Liver (tissue), 9 donors: ENCODE data around the gene SCIN. TPM values are rescaled to one million over a fixed set of nuclear protein-coding genes. Genes with fewer than 3 reads are reported as not detected.

Experiments used
- DNase-seq: peaks from one replicate; pipeline ENCODE4 v3.0.0-alpha.2; 2017; ENCODE audit warnings: low spot score
- H3K27ac ChIP-seq, 2 donors: one replicate each; pipeline ENCODE4 v1.7.0; 2013; ENCODE audit warnings: inconsistent platforms in 2 of 2, low read length in 2 of 2, control low read depth in 1 of 2, low read depth in 1 of 2, mild to moderate bottlenecking in 1 of 2
- H3K27me3 ChIP-seq, 4 donors: one replicate each; pipeline versions ENCODE4 v1.6.1 to v1.7.0; 2013; ENCODE audit warnings: low read length in 3 of 4, inconsistent platforms in 1 of 4, mild to moderate bottlenecking in 1 of 4, moderate library complexity in 1 of 4; ENCODE audit not compliant: control insufficient read depth in 4 of 4, insufficient read depth in 4 of 4
- H3K36me3 ChIP-seq, 4 donors: one replicate each; pipeline versions ENCODE4 v1.6.1 to v1.7.0; 2013; ENCODE audit warnings: low read length in 3 of 4, mild to moderate bottlenecking in 3 of 4, low read depth in 1 of 4, moderate library complexity in 1 of 4; ENCODE audit not compliant: control insufficient read depth in 4 of 4, insufficient read depth in 3 of 4
- H3K4me1 ChIP-seq, 4 donors: one replicate each; pipeline versions ENCODE4 v1.6.1 to v1.7.0; 2013; ENCODE audit warnings: low read length in 3 of 4, mild to moderate bottlenecking in 3 of 4, moderate library complexity in 1 of 4; ENCODE audit not compliant: control insufficient read depth in 4 of 4, insufficient read depth in 4 of 4
- H3K4me3 ChIP-seq, 3 donors: one replicate each; pipeline versions ENCODE4 v1.6.1 to v1.7.0; 2013; ENCODE audit warnings: low read length in 3 of 3, control low read depth in 1 of 3, low read depth in 1 of 3, mild to moderate bottlenecking in 1 of 3
- H3K9ac ChIP-seq, 2 donors: one replicate each; pipeline ENCODE4 v1.7.0; 2013; ENCODE audit warnings: low read length in 2 of 2, mild to moderate bottlenecking in 2 of 2, moderate library complexity in 2 of 2, control low read depth in 1 of 2, low read depth in 1 of 2
- H3K9me3 ChIP-seq, 4 donors: one replicate each; pipeline versions ENCODE4 v1.6.1 to v1.7.0; 2013; ENCODE audit warnings: low read length in 3 of 4; ENCODE audit not compliant: control insufficient read depth in 4 of 4
- EGR1 ChIP-seq, 2 donors: IDR thresholded peaks; 2 replicates each; pipeline ENCODE4 v1.6.1; 2016 to 2018; ENCODE audit warnings: antibody characterized with exemption in 2 of 2, low read depth in 2 of 2
- FOXA1 ChIP-seq: IDR thresholded peaks from 2 replicates; pipeline ENCODE4 v1.6.1; 2016; ENCODE audit warnings: antibody characterized with exemption
- FOXA2 ChIP-seq: IDR thresholded peaks from 2 replicates; pipeline ENCODE4 v1.6.1; 2016; ENCODE audit warnings: antibody characterized with exemption
- GABPA ChIP-seq, 2 donors: IDR thresholded peaks in 1 of 2; conservative IDR thresholded peaks in 1 of 2; 2 replicates each; pipeline ENCODE4 v1.6.1; 2016; ENCODE audit warnings: antibody characterized with exemption in 2 of 2, mild to moderate bottlenecking in 1 of 2, moderate library complexity in 1 of 2
- HNF4A ChIP-seq, 2 donors: conservative IDR thresholded peaks; 2 replicates each; pipeline ENCODE4 v1.6.1; 2016; ENCODE audit warnings: antibody characterized with exemption in 2 of 2, mild to moderate bottlenecking in 2 of 2
- HNF4G ChIP-seq: IDR thresholded peaks from 2 replicates; pipeline ENCODE4 v1.6.1; 2016; ENCODE audit warnings: antibody characterized with exemption
- JUND ChIP-seq, 2 donors: IDR thresholded peaks; 2 replicates each; pipeline ENCODE4 v1.6.1; 2016; ENCODE audit warnings: antibody characterized with exemption in 2 of 2
- NR2F2 ChIP-seq: IDR thresholded peaks from 2 replicates; pipeline ENCODE4 v1.6.1; 2016; ENCODE audit warnings: antibody characterized with exemption
- RAD21 ChIP-seq, 2 donors: IDR thresholded peaks; 2 replicates each; pipeline ENCODE4 v1.6.1; 2016; ENCODE audit warnings: antibody characterized with exemption in 2 of 2, mild to moderate bottlenecking in 2 of 2
- RXRA ChIP-seq, 2 donors: IDR thresholded peaks; 2 replicates each; pipeline ENCODE4 v1.6.1; 2017 to 2018; ENCODE audit warnings: antibody characterized with exemption in 2 of 2, mild to moderate bottlenecking in 1 of 2
- SP1 ChIP-seq: IDR thresholded peaks from 2 replicates; pipeline ENCODE4 v1.6.1; 2018; ENCODE audit warnings: antibody characterized with exemption, mild to moderate bottlenecking
- TAF1 ChIP-seq: conservative IDR thresholded peaks from 2 replicates; pipeline ENCODE4 v1.6.1; 2016; ENCODE audit warnings: antibody characterized with exemption, mild to moderate bottlenecking
- YY1 ChIP-seq: IDR thresholded peaks from 2 replicates; pipeline ENCODE4 v1.6.1; 2016; ENCODE audit warnings: antibody characterized with exemption, mild to moderate bottlenecking
- WGBS: extraction: QIAGEN DNeasy Blood & Tissue Kit; methylation state at CpG from one replicate; pipeline ENCODE4 v1.1.7; 2013; 5-methylcytosine and 5-hydroxymethylcytosine counted together
- polyA plus RNA-seq, 2 donors: library from polyadenylated mRNA; stranded (reverse) in 1 of 2; unstranded in 1 of 2; fragments of 200-250 nt in 1 of 2; fragments of >200 nt in 1 of 2; fragmentation: Nextera tagmentation in 1 of 2; extraction: Ambion mirVana in 1 of 2; gene quantifications; one replicate each; pipeline versions ENCODE4 v1.2.1 to v1.2.3, GENCODE V29; 2013 to 2015
- total RNA-seq, 2 donors: library from RNA; depleted of rRNA; stranded (reverse); fragments of >200 nt; gene quantifications; one replicate each; pipeline ENCODE4 v1.2.3, GENCODE V29; 2014
- TF ChIP-seq, protein P1 (sequence below): IDR thresholded peaks from 2 replicates; pipeline ENCODE4 v1.6.1; 2016; ENCODE audit warnings: antibody characterized with exemption, mild to moderate bottlenecking
- TF ChIP-seq, protein P2 (sequence below): fragments of 150-350 bp; IDR thresholded peaks from 2 replicates; pipeline ENCODE4 v1.5.1; 2017; ENCODE audit warnings: improper control_type of control experiment, low read depth, low read length; ENCODE audit not compliant: missing input control
- TF ChIP-seq, protein P3 (sequence below): IDR thresholded peaks from 2 replicates; pipeline ENCODE4 v1.6.1; 2016; ENCODE audit warnings: antibody characterized with exemption
- TF ChIP-seq, protein P4 (sequence below): IDR thresholded peaks from 2 replicates; pipeline ENCODE4 v1.6.1; 2016; ENCODE audit warnings: antibody characterized with exemption
- TF ChIP-seq, protein P5 (sequence below): IDR thresholded peaks from 2 replicates; pipeline ENCODE4 v1.6.1; 2016; ENCODE audit warnings: antibody characterized with exemption
- donor health status: healthy.
- donor health status: healthy.
- donor health status: healthy.
- donor health status: healthy.
- donor health status: healthy.

Gene SCIN
- total and polyA plus RNA-seq, 4 donors = 0.05 to 0.23 TPM; not detected in 2

DNA sequence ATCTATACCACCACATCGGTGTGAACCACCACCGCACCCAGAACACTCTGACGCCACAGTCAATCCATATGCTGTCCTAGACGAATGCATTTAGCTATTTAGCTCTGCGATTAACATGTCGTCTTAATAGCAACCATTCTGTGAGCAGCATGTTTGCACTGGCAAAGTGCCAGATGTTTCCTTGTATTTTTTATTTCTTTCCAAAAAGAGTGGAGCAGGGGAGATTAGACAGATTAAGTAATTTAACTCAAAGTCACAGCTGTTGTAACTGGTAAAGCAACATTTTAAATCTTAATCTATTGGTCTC lies 59.9 kb downstream of the SCIN start:
- Histone ChIP-seq H3K27ac (no peak overlapping the region), H3K4me3 (no peak overlapping the region), H3K9me3 (no peaks in the 10 kb centered on the region), H3K9ac (no peak overlapping the region), H3K4me1 (no peaks in the 10 kb centered on the region), H3K27me3 (peaks cover 0 to 6% (median 0%) of the 10 kb centered on the region in 4 donors), H3K36me3 (no peaks in the 10 kb centered on the region)
- TF ChIP-seq, protein P1, sequence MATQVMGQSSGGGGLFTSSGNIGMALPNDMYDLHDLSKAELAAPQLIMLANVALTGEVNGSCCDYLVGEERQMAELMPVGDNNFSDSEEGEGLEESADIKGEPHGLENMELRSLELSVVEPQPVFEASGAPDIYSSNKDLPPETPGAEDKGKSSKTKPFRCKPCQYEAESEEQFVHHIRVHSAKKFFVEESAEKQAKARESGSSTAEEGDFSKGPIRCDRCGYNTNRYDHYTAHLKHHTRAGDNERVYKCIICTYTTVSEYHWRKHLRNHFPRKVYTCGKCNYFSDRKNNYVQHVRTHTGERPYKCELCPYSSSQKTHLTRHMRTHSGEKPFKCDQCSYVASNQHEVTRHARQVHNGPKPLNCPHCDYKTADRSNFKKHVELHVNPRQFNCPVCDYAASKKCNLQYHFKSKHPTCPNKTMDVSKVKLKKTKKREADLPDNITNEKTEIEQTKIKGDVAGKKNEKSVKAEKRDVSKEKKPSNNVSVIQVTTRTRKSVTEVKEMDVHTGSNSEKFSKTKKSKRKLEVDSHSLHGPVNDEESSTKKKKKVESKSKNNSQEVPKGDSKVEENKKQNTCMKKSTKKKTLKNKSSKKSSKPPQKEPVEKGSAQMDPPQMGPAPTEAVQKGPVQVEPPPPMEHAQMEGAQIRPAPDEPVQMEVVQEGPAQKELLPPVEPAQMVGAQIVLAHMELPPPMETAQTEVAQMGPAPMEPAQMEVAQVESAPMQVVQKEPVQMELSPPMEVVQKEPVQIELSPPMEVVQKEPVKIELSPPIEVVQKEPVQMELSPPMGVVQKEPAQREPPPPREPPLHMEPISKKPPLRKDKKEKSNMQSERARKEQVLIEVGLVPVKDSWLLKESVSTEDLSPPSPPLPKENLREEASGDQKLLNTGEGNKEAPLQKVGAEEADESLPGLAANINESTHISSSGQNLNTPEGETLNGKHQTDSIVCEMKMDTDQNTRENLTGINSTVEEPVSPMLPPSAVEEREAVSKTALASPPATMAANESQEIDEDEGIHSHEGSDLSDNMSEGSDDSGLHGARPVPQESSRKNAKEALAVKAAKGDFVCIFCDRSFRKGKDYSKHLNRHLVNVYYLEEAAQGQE = no peak
- TF ChIP-seq, protein P2, sequence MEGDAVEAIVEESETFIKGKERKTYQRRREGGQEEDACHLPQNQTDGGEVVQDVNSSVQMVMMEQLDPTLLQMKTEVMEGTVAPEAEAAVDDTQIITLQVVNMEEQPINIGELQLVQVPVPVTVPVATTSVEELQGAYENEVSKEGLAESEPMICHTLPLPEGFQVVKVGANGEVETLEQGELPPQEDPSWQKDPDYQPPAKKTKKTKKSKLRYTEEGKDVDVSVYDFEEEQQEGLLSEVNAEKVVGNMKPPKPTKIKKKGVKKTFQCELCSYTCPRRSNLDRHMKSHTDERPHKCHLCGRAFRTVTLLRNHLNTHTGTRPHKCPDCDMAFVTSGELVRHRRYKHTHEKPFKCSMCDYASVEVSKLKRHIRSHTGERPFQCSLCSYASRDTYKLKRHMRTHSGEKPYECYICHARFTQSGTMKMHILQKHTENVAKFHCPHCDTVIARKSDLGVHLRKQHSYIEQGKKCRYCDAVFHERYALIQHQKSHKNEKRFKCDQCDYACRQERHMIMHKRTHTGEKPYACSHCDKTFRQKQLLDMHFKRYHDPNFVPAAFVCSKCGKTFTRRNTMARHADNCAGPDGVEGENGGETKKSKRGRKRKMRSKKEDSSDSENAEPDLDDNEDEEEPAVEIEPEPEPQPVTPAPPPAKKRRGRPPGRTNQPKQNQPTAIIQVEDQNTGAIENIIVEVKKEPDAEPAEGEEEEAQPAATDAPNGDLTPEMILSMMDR = no peak
- TF ChIP-seq RAD21 (IDR thresholded peaks at IDR 0.05) (no peak), YY1 (no peak), NR2F2 (no peak), HNF4A (conservative IDR thresholded peaks at IDR 0.05) (no peak), FOXA1 (no peak), SP1 (no peak), EGR1 (IDR thresholded peaks at IDR 0.05; ENCODE audit: low read depth in 2 of 2) (no peak), HNF4G (no peak), GABPA (IDR thresholded peaks at IDR 0.05 in 1 of 2, conservative IDR thresholded peaks at IDR 0.05 in 1 of 2) (no peak), FOXA2 (no peak), JUND (IDR thresholded peaks at IDR 0.05) (no peak), RXRA (IDR thresholded peaks at IDR 0.05) (no peak), TAF1 (no peak)
- TF ChIP-seq, protein P3, sequence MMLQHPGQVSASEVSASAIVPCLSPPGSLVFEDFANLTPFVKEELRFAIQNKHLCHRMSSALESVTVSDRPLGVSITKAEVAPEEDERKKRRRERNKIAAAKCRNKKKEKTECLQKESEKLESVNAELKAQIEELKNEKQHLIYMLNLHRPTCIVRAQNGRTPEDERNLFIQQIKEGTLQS = no peak
- TF ChIP-seq, protein P4, sequence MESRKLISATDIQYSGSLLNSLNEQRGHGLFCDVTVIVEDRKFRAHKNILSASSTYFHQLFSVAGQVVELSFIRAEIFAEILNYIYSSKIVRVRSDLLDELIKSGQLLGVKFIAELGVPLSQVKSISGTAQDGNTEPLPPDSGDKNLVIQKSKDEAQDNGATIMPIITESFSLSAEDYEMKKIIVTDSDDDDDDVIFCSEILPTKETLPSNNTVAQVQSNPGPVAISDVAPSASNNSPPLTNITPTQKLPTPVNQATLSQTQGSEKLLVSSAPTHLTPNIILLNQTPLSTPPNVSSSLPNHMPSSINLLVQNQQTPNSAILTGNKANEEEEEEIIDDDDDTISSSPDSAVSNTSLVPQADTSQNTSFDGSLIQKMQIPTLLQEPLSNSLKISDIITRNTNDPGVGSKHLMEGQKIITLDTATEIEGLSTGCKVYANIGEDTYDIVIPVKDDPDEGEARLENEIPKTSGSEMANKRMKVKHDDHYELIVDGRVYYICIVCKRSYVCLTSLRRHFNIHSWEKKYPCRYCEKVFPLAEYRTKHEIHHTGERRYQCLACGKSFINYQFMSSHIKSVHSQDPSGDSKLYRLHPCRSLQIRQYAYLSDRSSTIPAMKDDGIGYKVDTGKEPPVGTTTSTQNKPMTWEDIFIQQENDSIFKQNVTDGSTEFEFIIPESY = no peak
- TF ChIP-seq, protein P5, sequence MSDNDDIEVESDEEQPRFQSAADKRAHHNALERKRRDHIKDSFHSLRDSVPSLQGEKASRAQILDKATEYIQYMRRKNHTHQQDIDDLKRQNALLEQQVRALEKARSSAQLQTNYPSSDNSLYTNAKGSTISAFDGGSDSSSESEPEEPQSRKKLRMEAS = no peak
- DNase-seq = no peak
- 77% methylated on average over 6 of the region's 6 CpGs for whole genome bisulfite sequencing
